ENCODE data around the gene ATRIP.

The ATRIP gene

GRCh38 chr3:48419149-48419548 is 27.4 kb upstream of the ATRIP start:
- DNase-seq (ENCODE audit: low read depth, low spot score), result no peak
- H3K36me3 ChIP-seq (ENCODE audit: insufficient read depth, low read length), result no peaks in the 10 kb centered on the region
- no peak overlapping the region for H3K27ac ChIP-seq
- no peak overlapping the region for H3K4me3 ChIP-seq
- no peaks in the 10 kb centered on the region for H3K9me3 ChIP-seq (ENCODE audit: low read depth, low read length)
- no peak for TF ChIP-seq FOXP2 (optimal IDR thresholded peaks at IDR 0.05; ENCODE audit: control extremely low read depth, extremely low read length, insufficient read depth)
- no peak for TF ChIP-seq EZH2 (IDR thresholded peaks at IDR 0.05)
- no peak for TF ChIP-seq POLR2AphosphoS5 (IDR thresholded peaks at IDR 0.05; ENCODE audit: borderline replicate concordance, low read depth, low read length)
- H3K9ac ChIP-seq (ENCODE audit: insufficient read length), result no peak overlapping the region

- Histone ChIP-seq H3K9ac (ENCODE audit: insufficient read length) (no peak overlapping the region), H3K9me3 (ENCODE audit: low read depth, low read length) (no peaks in the 10 kb centered on the region), H3K4me3 (no peak overlapping the region), H3K27ac (no peak overlapping the region), H3K36me3 (ENCODE audit: insufficient read depth, low read length) (no peaks in the 10 kb centered on the region)
- no peak for DNase-seq (ENCODE audit: low read depth, low spot score)
- TF ChIP-seq EZH2 (IDR thresholded peaks at IDR 0.05) (no peak), POLR2AphosphoS5 (IDR thresholded peaks at IDR 0.05; ENCODE audit: borderline replicate concordance, low read depth, low read length) (no peak), FOXP2 (optimal IDR thresholded peaks at IDR 0.05; ENCODE audit: control extremely low read depth, extremely low read length, insufficient read depth) (no peak)
These were observed 26.9 kb upstream of the ATRIP start for GRCh38 chr3:48419597-48419996.

GRCh38 chr3:48420561-48420960 is 26.0 kb upstream of the ATRIP start:
- Histone ChIP-seq H3K27ac (no peak overlapping the region), H3K9me3 (ENCODE audit: low read depth, low read length) (no peaks in the 10 kb centered on the region), H3K9ac (ENCODE audit: insufficient read length) (no peak overlapping the region), H3K36me3 (ENCODE audit: insufficient read depth, low read length) (no peaks in the 10 kb centered on the region), H3K4me3 (no peak overlapping the region)
- no peak for DNase-seq (ENCODE audit: low read depth, low spot score)
- TF ChIP-seq FOXP2 (optimal IDR thresholded peaks at IDR 0.05; ENCODE audit: control extremely low read depth, extremely low read length, insufficient read depth) (no peak), EZH2 (IDR thresholded peaks at IDR 0.05) (no peak), POLR2AphosphoS5 (IDR thresholded peaks at IDR 0.05; ENCODE audit: borderline replicate concordance, low read depth, low read length) (no peak)

- H3K9ac ChIP-seq (ENCODE audit: insufficient read length), result no peak overlapping the region
- H3K4me3 ChIP-seq, result no peak overlapping the region
- TF ChIP-seq POLR2AphosphoS5 (IDR thresholded peaks at IDR 0.05; ENCODE audit: borderline replicate concordance, low read depth, low read length), result no peak
- no peak for TF ChIP-seq FOXP2 (optimal IDR thresholded peaks at IDR 0.05; ENCODE audit: control extremely low read depth, extremely low read length, insufficient read depth)
- no peak for TF ChIP-seq EZH2 (IDR thresholded peaks at IDR 0.05)
- H3K36me3 ChIP-seq (ENCODE audit: insufficient read depth, low read length), result no peaks in the 10 kb centered on the region
- H3K27ac ChIP-seq, result no peak overlapping the region
- no peaks in the 10 kb centered on the region for H3K9me3 ChIP-seq (ENCODE audit: low read depth, low read length)
- DNase-seq (ENCODE audit: low read depth, low spot score), result no peak
These were observed 24.3 kb upstream of the ATRIP start for GRCh38 chr3:48422272-48422671.

GRCh38 chr3:48422681-48423080 is 23.9 kb upstream of the ATRIP start:
- Histone ChIP-seq H3K36me3 (ENCODE audit: insufficient read depth, low read length) (no peaks in the 10 kb centered on the region), H3K4me3 (no peak overlapping the region), H3K27ac (no peak overlapping the region), H3K9me3 (ENCODE audit: low read depth, low read length) (no peaks in the 10 kb centered on the region), H3K9ac (ENCODE audit: insufficient read length) (no peak overlapping the region)
- TF ChIP-seq POLR2AphosphoS5 (IDR thresholded peaks at IDR 0.05; ENCODE audit: borderline replicate concordance, low read depth, low read length) (no peak), EZH2 (IDR thresholded peaks at IDR 0.05) (no peak), FOXP2 (optimal IDR thresholded peaks at IDR 0.05; ENCODE audit: control extremely low read depth, extremely low read length, insufficient read depth) (no peak)
- DNase-seq (ENCODE audit: low read depth, low spot score), result no peak

GRCh38 chr3:48423241-48423882 is 23.2 kb upstream of the ATRIP start:
- Histone ChIP-seq H3K36me3 (ENCODE audit: insufficient read depth, low read length) (no peaks in the 10 kb centered on the region), H3K9ac (ENCODE audit: insufficient read length) (no peak overlapping the region), H3K27ac (no peak overlapping the region), H3K9me3 (ENCODE audit: low read depth, low read length) (no peaks in the 10 kb centered on the region), H3K4me3 (no peak overlapping the region)
- no peak for TF ChIP-seq FOXP2 (optimal IDR thresholded peaks at IDR 0.05; ENCODE audit: control extremely low read depth, extremely low read length, insufficient read depth)
- no peak for TF ChIP-seq EZH2 (IDR thresholded peaks at IDR 0.05)
- TF ChIP-seq POLR2AphosphoS5 (IDR thresholded peaks at IDR 0.05; ENCODE audit: borderline replicate concordance, low read depth, low read length), result no peak
- DNase-seq (ENCODE audit: low read depth, low spot score), result no peak

- Histone ChIP-seq H3K9ac (ENCODE audit: insufficient read length) (no peak overlapping the region), H3K36me3 (ENCODE audit: insufficient read depth, low read length) (no peaks in the 10 kb centered on the region), H3K4me3 (no peak overlapping the region), H3K9me3 (ENCODE audit: low read depth, low read length) (no peaks in the 10 kb centered on the region), H3K27ac (no peak overlapping the region)
- DNase-seq (ENCODE audit: low read depth, low spot score), result no peak
- no peak for TF ChIP-seq EZH2 (IDR thresholded peaks at IDR 0.05)
- TF ChIP-seq FOXP2 (optimal IDR thresholded peaks at IDR 0.05; ENCODE audit: control extremely low read depth, extremely low read length, insufficient read depth), result no peak
- TF ChIP-seq POLR2AphosphoS5 (IDR thresholded peaks at IDR 0.05; ENCODE audit: borderline replicate concordance, low read depth, low read length), result no peak
These were observed 22.4 kb upstream of the ATRIP start for GRCh38 chr3:48423883-48424695.

- Histone ChIP-seq H3K27ac (no peak overlapping the region), H3K4me3 (no peak overlapping the region), H3K36me3 (ENCODE audit: insufficient read depth, low read length) (no peaks in the 10 kb centered on the region), H3K9ac (ENCODE audit: insufficient read length) (no peak overlapping the region), H3K9me3 (ENCODE audit: low read depth, low read length) (no peaks in the 10 kb centered on the region)
- TF ChIP-seq POLR2AphosphoS5 (IDR thresholded peaks at IDR 0.05; ENCODE audit: borderline replicate concordance, low read depth, low read length) (no peak), FOXP2 (optimal IDR thresholded peaks at IDR 0.05; ENCODE audit: control extremely low read depth, extremely low read length, insufficient read depth) (no peak), EZH2 (IDR thresholded peaks at IDR 0.05) (no peak)
- no peak for DNase-seq (ENCODE audit: low read depth, low spot score)
These were observed 21.2 kb upstream of the ATRIP start for GRCh38 chr3:48425281-48425812.
